ENCODE data around the gene POLR2B.
"Not testable (repeated sequence)": the region's sequence is repeated elsewhere in the genome, so short reads cannot be mapped to it uniquely, and the experiment has no call there.

POLR2B gene

GRCh38 chr4:56978750-56979303, at the start of gene POLR2B:
POLR2B (plus strand) TSS chr4:56978896; CDS start chr4:56978986, 90 bp downstream.
- peak; percentile 97 for DNase-seq

DNA sequence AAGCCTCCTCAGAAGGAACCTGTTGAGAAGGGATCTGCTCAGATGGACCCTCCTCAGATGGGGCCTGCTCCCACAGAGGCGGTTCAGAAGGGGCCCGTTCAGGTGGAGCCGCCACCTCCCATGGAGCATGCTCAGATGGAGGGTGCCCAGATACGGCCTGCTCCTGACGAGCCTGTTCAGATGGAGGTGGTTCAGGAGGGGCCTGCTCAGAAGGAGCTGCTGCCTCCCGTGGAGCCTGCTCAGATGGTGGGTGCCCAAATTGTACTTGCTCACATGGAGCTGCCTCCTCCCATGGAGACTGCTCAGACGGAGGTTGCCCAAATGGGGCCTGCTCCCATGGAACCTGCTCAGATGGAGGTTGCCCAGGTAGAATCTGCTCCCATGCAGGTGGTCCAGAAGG, 48.1 kb upstream of the POLR2B start:
- no peak for DNase-seq

- DNase-seq, result no peak
These were observed 46.8 kb upstream of the POLR2B start for GRCh38 chr4:56931924-56932323.

DNA sequence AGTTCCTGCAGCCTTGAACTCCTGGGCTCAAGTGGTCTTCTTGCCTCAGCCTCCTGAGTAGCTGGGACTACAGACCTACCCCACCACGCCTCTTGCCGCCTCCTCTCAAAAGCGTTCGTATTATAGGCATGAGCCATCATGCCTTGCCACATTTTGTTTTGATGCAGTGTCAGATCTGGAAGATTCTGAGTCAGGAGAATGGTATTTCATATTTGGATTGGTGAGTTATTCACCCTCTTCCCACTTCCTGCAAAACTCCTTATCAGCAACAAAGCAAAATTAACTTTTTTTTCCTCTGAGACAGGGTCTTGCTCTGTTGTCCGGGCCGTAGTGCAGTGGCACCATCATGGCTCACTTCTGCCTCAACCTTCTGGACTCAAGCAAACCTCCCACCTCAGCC, 41.4 kb upstream of the POLR2B start:
- DNase-seq, result no peak

DNA sequence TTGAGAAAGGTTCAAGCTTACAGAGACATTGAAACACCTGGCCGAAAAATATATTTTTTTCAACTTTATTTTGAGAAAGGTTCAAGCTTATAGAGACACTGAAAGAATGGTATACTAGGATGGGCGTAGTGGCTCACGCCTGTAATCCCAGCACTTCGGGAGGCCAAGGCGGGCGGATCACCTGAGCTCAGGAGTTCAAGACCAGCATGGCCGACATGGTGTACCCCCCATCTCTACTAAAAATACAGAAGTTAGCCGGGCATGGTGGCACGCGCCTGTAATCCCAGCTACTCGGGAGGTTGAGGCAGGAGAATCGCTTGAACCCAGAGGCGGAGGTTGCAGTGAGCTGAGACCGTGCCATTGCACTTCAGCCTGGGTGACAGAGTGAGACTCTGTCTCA, 38.9 kb upstream of the POLR2B start:
- DNase-seq, result not testable (repeated sequence)

DNA sequence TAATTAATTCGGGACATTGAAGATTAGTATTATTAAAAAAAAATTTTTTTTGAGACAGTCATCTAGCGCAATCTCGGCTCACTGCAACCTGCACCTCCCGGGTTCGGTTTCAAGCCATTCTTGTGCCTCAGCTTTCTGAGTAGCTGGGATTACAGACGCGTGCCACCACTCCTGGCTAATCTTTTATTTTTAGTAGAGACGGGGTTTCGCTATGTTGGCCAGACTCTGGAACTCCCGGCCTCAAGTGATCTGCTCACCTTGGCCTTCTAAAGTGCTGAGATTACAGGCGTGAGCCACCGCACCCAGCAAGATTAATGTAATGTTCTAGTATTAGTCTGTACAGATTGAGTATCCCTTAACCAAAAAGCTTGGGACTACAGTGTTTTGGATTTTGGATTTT, 38.3 kb upstream of the POLR2B start:
- no peak for DNase-seq

DNA sequence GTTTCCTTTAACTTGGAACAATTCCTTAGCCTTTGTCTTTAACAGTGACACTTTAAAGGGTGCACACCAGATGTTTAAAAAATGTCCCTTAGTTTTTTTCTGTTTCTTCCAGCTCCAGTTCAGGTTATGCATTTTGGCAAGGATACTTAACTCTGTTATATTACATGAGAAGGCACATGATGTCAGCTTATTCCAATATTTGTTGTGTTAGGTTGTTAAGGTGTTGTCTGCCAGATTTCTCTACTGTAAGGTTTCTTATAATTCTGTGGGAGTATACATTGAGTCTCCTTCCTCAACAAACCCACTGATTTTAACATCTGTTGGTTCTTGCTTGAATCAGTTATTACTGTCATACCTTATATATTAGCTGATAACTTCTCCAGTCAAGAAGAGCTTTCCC, 37.7 kb upstream of the POLR2B start:
- no peak for DNase-seq

DNA sequence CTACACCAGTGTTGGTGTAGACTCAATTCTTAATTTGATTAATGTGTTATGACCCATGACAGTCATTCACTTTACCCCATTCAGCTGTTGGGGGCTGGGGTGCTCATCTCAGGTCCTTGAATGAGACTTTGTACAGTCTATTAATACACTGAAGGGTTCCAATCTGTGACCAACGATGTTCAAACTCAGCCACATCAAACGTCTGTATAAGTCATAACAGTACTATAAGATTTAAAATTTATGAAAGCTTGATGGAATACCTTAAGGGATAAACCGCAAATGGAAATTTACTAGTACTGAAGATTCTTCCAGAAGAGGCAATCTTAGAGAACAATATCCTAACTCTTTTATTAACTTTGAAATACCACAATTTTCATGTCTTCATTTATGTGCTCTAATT, 37.3 kb upstream of the POLR2B start:
- no peak for DNase-seq

DNA sequence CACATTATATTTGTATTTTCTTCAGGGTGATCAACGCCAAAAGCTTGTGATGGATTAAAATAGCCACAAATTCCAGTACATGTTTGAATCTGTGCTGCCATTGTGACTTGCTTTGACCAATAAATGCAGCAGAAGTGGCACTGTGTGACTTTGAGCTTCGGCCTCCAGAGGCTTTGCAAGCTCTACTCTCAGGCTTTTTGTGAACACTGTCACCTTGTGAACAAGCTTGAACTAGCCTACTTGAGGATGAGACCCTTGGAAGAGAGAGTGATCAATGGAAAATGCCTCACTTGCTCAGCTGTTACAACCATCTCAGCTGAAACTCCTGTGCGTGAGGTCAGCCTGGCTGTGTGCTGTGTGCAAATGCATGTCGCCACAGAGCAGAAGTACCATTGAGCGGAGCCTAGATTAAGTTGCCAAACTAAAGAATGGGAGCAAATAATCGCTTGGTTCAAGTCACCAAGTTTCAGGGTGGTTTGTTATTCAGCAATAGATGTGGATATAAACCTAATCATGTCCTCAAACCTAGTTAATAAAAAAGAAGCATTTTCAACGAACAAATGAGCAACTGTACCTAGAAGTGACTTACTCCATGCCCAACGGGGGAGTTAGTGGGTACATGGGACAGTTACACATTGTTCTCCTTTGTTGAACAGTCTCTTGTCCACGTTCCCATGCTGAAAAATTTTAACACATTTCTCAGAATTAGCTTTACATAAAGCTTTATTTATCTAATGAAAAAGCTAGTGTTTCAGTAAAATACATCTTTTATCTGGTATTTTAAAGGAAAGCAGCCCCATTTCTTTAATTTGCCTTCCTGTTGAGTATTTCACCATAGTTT, 24.8 kb upstream of the POLR2B start:
- no peak for DNase-seq

- DNase-seq, result peak; percentile 41 to 69
These were observed 20.6 kb upstream of the POLR2B start for GRCh38 chr4:56958111-56958517.

- no peak for DNase-seq
These were observed 19.6 kb upstream of the POLR2B start for GRCh38 chr4:56959100-56959499.

DNA sequence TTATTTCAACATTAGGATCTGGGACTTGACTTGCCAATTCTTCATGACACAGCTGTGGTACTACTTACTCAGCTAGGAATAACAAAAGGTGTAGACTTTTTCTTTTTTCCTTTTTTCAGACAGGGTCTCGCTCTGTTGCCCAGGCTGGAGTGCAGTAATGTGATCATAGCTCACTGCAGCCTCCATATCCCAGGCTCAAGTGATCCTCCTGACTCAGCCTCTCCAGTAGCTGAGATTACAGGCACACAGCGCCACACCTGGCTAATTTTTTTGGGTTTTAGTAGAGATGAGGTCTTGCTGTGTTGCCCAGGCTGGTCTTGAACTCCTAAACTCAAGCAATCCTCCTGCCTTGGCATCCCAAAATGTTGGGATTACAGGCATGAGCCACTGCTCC, 17.6 kb upstream of the POLR2B start:
- DNase-seq, result no peak

GRCh38 chr4:56971383-56971782, 7.3 kb upstream of the POLR2B start:
- DNase-seq, result no peak

DNA sequence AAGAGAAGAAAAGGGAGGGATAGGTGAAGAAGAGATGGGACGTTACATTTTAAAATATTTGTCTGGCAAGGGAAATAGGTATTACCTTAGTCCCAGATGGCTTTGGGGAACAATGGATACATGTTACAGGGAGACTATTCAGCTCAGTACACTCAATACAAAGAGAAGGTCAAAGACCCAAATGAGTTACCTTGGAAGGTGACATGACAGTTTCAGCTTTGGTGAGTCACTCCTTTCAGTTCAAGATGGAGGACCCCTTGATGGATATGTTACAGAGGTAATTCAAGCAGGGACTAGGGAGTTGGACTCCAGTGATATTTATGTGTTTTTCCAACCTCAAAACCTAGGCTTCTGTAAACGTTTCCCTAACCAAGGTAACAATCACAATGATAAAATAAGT, 6.3 kb upstream of the POLR2B start:
- DNase-seq, result no peak

- no peak for DNase-seq
These were observed 5.9 kb upstream of the POLR2B start for GRCh38 chr4:56972809-56973208.

DNA sequence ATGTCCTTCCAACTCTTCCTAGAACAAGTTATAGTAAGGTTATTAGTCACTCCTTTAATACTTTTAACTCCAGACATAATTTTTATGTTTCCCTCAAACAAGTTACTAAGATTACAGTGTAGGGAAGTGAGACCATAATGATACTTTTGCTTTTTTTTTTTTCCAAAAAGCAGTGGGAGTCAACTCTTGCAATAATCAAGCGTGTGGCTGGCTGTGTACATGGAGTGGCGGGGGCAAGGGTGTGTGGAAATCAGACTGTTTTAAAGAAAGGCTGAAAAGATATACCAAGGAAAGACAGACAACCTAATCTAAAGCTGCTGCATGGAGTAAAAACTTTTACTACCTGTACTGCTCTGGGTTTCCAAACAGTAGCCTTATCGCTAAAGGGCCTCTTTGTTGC, 5.4 kb upstream of the POLR2B start:
- DNase-seq, result no peak

- DNase-seq, result peak in 1 of 2 experiments; percentile 2
These were observed 2.3 kb upstream of the POLR2B start for GRCh38 chr4:56976283-56976836.

DNA sequence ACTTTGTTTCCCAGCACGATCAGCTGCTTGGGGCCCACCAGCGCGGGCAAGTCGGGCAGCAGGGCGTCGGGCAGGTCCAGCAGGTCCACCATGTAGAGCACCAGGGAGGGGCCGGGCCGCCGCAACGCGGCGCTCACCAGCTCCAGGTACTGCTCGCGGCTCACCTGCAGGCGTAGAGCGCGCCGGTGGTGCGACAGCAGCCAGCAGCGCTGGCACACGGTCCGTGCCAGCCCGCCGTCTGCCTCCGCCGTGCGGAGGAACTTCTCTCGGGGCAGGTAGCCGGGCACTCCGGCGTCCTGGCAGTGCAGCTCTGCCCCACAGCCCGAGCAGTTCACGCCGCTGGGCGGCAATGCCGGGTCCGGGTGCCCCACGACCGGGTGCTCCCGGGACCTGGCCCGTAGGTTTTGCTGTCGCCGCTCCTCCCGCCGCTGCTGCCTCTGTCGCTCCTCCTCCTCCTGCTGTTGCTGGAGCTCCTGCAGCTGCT, 1.8 kb upstream of the POLR2B start:
- peak; percentile 21 to 66 for DNase-seq

DNA sequence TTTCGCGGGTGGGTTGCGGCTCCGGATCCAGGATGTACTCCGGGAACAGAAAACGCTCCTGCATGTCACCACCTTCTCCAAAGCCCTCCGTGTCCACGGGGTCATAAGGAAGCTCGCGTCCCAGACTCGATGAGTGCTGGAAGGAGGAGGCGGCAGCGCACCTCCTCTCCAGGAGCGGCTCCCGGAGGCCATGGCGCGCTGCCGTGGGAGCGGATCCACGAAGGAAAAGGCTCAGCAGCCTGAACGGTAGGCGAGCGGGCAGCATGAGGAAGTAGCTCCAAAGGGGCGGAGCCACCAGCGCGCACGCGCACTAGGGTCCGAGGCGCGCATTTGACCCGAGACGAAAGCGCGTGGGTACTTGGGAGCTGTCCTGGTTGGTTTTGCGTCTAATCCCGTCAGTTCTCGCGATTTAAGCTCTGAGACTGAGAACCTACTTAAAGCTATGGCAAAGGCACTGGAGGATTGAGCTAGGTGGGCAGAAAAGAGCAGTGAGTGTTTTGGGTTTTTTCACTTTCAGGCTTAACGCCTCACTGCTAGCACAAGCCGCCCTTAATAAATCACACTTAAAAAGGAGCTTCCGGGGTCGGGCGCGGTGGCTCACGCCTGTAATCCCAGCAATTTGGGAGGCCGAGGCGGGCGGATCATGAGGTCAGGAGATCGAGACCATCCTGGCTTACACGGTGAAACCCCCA, 1.2 kb upstream of the POLR2B start, which contains the start of gene NOA1:
TSS of gene NOA1 (minus strand) at position 286 of the 692 bp plus-strand sequence. CDS start at position 265, 21 bp downstream.
- peak; percentile 99 for DNase-seq

DNA sequence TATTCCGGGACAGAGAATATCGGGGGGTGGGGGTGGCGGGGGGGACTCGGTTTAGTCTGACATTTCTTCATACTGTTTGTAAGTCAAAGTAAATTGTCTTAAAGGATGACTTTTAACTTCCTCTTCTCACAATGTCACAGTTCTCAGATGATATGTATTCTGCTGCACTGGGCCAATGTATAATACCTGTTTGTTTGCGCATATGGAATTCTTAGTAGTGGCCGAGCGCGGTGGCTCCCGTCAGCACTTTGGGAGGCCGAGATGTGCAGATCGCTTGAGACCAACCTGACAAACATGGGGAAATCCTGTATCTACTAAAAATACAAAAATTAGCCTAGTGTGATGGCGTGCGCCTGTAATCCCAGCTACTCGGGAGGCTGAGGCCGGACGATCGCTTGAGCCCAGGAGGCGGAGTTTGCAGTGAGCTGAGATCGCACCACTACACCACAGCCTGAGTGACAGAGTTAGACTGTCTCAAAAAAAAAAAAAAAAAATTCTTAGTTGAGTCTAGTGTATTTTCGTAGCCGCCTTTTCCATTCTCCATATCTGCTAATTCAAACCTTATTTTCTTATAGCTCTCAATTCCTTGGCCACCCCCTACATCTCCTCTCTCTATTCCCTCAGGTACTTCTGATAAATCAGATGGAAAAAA, 851 bp downstream of the POLR2B start:
- peak in 1 of 2 experiments; percentile 25 for DNase-seq

- DNase-seq, result no peak
These were observed 3.1 kb downstream of the POLR2B start for GRCh38 chr4:56981795-56982201.

DNA sequence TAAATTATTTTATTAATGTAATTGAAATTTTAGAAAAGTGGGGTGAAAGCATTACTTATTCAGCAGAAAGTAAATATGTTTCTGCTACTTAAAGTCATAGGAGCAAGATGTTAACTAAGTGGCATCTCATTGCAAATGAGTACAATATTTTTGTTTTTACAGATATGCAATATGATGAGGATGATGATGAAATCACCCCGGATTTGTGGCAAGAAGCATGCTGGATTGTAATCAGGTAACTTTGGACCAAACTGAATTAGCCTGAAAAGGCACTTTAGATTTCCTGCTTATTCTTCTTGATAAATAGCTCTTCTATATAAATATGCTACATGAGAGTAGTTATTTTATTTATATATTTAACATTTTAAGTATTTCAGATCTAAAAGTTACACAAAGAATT, 7.5 kb downstream of the POLR2B start:
- DNase-seq, result no peak

DNA sequence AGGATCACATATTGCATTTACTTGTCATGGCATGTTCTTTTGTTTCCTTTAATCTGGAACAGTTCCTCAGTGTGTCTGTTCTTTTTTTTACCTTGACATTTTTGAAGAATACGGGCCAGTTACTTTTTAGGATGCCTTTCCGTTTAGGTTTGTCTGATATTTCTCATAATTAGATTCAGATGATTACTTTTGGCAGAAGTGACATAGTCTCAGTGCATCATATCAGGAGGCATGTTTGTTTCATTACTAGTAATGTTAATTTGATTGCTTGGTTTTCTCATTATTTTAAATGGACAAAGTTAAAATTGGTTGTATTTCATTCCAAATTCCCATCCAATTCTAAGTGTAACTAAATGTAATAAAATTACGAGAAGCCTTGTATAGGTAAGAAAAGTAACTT, 8.3 kb downstream of the POLR2B start:
- no peak for DNase-seq
